CD4-positive, alpha-beta T cell treated with Interleukin-10 for 1 hour (primary cell): ENCODE results near the gene MEMO1.
"Not testable (repeated sequence)": the region's sequence is repeated elsewhere in the genome, so short reads cannot be mapped to it uniquely, and the experiment has no call there.

Source experiments
- DNase-seq: peaks from one replicate; pipeline ENCODE4 v3.0.0-alpha.2; 2020

MEMO1 gene

DNA sequence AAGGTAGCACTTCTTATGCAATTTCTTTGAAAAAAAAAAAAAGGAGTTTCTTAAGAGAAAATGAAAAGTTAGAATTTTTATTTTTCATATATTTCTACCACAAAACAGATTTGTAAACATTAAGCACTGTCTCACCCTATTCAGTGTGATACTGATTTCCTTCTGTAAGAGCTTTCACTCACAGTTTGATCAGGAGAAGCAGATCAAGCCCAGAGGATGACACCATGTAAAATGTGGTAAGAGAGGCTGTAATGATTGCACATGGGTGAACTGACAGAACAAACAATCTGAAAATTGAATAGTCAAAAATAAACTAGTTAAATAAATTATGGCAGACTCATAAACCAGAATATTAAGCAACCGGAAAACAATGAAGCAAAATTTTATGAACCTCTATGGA, 54.5 kb downstream of the MEMO1 start:
- no peak for DNase-seq

DNA sequence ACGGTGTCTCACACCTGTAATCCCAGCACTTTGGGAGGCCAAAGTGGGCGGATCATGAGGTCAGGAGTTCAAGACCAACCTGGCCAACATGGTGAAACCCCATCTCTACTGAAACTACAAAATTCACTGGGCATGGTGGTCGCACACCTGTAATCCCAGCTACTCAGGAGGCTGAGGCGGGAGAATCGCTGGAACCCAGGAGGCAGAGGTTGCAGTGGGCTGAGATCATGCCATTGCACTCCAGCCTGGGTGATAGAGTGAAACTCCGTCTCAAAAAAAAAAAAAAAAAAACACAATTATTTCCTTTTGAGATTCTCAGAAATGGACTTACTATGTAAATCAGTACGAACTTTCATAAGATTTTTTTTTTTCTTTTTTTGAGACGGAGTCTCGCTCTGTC, 57.7 kb downstream of the MEMO1 start:
- not testable (repeated sequence) for DNase-seq

DNA sequence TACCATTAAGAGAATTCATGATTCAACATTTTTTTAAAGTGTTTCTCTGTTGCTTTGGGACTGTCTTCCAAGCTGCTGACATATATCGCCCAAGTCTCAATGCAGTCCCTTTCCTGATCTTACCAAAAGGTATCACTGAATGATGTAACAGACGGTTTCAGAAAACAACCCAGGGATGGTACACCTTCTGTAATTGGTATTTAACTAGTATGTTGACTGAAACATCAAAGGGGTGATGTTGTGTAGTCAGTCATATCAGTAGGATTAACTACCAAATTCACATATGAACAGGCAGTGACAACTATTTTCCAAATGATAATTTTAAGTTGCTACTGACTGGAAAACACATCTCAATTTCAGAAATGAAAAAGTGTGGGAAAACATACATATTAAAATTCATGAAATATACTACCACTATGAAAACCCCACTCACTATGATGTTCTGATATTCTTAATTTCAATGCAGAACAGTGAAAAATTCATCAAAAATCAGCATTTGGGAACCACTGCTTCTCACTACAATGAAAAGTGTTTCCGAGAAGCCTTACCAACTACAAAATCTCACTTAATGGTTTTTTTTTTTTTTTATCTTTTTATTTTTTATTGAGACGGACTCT, 59.8 kb downstream of the MEMO1 start:
- DNase-seq = no peak

DNA sequence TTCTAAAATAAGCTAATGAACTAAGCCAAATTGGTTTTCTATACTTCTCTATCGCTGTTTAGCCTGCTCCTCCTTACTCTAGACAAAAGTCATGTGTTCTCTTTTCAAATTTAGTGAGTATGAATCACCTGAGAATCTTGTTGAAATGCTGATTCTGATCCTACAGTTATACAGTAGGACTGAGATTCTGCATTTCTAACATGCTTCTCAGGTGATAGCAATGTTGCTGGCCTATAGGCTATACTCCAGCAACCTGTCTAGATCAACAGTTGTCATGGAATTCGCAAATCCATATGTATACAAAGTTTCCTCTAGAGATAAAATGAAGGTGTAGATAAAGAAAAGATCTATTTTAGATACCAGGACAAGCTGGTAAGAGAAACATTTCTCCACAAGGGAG, 62.9 kb downstream of the MEMO1 start:
- no peak for DNase-seq

DNA sequence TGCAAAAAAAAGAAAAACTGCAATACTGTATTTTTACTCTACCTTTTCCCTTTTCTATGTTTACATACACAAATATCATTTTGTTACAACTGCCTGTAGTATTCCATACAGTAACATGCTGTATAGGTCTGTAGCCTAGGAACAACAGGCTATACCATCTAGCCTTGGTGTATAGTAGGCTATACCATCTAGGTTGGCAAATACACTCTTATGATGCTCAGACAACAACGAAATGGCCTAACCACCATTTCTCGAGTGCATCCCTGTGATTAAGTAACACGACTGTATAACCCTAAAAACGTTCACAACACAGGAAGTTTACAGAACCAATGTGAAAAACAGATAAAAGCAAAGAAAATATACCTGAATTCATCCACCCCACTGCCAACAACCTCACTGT, 64.0 kb downstream of the MEMO1 start:
- no peak for DNase-seq

DNA sequence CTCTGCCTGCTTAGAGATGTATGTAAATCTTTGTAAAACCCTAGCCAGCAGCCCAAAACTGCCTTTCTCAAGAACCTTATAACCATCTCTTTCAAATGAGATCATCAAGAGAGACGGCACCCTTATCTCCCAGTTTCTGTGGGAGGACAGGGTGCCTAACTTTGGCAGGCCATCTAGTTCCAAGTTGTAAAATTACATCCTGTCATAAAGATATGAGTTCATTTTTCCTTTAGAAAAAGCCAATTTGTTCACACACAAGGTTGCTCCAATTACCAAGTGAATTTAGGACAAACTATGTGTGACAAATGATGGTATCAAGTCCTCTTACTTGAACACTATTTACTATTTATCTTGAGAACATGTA, 65.3 kb downstream of the MEMO1 start:
- no peak for DNase-seq

DNA sequence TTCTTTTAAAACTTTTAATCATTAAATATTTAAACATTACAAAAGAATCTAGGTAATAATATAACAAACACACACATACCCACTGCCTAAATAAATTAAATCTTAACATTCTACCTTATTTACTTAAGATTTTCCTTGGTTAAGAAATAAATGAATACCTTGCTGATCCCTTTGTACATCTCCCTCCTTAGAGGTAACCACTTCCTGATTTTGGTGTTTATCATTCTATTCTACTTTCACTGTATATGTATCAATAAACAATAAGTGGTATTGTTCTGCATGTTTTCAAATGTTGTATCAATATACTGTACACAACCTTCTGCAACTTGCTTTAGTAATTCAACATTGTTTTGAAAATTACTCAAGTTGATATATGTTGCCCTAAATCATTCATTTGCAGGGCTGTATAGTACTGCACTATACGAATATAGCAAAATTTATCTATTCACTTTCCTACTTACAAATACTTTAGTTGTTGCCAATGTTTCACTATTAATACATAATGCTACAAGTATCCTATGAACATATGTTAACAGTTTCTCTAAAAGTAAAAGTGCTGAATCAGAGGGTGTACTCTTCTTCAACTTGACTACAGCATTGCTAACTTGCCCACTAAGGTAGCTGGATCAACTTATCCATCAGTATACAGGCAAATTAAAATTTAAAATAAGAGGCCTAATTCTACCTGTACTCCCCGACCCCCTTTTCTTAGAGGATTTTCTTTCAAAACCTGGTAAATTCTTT, 65.8 kb downstream of the MEMO1 start:
- no peak for DNase-seq

DNA sequence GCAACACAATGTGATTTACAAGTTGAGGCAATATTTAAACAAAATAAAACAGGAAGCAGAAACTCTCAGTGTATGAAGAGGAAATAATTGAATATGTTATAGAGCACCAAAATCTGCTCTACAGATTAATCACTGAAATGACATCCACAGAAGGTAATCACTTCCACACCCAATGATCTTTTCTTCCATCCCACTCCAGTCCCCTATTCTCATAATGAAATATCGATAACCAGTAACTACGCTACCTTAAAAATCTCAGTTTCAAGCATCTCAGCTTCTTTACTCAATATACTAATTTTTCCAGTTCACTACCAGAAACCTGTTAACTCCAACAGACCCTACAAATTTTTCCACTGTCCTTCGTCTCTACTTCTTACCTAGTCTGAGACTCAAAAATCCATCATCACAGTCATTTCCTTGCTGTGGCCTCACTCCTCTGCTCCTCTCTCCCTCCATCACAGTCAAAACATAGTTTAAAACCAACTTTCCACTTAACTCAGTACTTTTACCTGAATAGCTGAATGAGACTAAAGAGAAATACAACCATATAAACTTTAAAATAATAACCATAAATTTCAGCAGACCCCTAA, 67.1 kb downstream of the MEMO1 start:
- DNase-seq = no peak

DNA sequence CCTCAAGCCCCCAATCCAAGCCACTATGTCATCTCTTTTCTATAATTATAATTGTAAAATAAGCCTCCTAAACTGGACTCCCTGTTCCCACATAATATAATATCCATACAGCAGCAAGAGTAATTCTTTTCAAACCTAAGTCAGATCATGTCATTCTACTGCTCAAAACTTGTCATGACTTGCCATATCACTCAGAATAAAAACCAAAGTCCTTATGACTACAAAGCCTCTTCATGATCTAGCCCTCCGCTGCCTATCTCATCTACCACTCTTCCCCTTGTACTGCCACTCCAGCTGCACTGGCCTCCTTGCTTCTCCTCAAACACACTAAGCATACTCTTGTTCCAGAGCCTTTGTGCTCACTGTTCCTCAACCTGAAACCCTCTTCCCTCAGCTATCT, 69.9 kb downstream of the MEMO1 start:
- no peak for DNase-seq

DNA sequence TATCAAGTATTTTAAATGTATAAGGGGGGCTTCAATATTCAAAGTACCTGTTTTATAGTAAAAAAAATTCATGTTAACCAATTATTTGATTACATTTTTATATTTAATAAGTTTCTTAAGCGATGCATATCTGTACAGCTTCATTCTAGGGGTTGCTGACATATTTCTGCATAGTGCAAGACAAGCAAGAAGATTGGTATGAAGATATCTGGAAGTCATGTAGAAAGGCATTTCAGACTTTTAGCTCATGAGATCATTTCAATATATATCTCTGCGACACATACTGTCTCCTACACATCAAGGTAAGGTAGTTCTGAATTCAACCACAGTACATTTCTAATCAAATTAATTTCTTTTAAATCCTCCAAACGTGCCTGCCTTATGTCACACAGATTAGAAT, 73.1 kb downstream of the MEMO1 start:
- no peak for DNase-seq

DNA sequence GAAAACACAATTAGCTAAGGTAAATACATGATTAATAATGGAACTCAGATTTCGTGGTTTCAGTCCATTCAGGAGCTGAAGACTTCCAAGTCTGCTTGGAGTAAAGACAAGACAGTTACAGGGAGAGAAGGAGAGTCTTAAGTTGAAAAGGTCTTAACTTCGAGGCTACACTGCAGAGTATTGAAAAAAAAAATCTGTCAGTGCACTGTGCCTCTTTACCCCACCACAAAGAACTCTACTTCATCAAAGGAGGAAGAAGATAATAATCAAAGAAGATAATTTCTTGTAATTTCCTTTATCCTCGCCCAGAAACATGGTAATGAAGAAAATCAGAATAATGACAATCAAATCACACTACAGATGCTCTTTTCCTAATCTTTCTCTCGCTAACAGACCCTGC, 75.4 kb downstream of the MEMO1 start:
- DNase-seq = no peak

DNA sequence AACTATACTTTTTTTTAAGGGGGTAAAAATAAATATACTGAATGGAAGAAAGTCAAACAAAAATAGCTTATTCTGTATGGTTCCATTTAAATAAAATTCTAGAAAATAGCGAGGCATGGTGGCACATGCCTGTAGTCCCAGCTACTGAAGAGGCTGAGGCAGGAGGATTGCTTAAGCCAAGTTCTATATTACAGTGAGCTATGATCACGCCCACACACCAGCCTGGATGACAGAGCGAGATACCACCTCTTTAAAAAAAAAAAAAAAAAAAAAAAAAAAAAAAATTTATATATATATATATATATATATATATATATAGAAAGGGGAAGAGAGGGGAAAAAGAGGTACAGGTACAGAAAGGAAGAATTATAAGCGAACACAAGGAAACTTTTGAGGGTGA, 77.7 kb downstream of the MEMO1 start:
- no peak for DNase-seq

DNA sequence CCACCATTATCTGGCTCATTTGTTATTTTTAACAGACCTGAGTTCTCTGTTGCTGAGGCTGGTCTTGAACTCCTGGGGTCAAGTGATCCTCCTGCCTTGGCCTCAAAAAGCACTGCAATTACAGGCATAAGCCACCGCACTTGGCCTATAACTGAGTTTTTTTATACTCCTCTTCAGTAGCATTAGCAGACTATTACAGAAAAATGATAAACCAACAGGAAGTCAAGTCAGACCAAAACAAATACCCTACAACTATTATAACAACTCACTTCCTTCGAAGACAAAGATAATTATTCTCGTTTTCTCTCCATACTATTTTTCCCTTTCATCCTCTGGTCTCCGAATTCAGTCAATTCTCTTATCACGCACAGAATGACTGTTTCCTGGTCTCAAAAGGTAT, 78.2 kb downstream of the MEMO1 start:
- DNase-seq = no peak

DNA sequence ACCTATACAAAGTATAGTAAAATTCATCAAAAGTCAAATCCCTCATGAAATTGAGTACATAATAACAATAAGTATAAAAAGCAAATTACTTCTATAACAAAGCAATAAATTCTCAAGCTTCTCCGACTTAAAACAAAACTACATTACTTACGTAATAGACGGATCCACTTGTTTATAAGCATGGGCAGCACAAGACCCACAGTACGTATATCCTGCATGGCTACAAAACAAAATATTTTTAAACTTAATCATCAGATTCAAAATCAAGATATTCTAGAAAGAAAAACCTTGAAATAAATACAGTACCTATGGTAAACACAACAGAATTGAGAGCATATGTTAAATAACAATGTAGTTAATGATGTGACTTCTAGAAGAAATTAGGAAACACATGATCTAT, 78.9 kb downstream of the MEMO1 start:
- DNase-seq = no peak

DNA sequence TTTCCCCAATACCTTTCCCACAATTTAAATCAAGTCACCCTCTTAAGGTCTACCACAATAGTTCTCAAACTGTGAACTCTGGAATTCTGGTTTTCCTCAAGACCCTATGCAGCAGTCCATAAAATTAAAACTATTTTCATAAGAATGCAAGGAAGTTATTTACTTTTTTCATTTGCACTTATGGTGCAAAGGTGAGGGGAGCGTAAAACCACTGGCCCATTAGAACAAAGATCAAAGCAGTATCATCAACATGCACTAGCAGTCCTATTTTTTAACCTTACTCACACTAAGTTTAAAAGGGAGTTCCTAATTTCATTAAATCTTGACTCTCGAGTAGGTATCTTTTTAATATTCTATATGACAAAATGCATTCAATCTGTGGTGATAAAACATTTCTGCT, 85.3 kb downstream of the MEMO1 start:
- no peak for DNase-seq

DNA sequence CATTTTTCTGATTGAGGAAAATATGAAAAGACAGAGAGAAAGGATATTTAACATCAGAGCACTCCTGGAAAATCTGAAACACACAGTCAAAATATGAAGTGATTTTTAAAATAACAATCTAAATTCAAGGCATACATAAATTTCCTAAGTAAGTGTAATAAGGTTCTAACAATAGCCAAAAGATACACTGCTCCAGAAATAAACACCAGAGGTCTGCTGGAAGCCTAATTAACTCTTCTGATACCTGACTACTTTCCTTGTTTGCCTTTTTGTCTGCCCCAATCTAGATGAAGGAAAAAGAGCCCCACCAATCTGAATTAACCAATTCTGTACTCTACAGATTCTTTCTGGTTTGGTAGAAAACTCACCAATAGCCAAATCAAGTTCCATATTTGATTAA, 87.1 kb downstream of the MEMO1 start:
- DNase-seq = no peak

DNA sequence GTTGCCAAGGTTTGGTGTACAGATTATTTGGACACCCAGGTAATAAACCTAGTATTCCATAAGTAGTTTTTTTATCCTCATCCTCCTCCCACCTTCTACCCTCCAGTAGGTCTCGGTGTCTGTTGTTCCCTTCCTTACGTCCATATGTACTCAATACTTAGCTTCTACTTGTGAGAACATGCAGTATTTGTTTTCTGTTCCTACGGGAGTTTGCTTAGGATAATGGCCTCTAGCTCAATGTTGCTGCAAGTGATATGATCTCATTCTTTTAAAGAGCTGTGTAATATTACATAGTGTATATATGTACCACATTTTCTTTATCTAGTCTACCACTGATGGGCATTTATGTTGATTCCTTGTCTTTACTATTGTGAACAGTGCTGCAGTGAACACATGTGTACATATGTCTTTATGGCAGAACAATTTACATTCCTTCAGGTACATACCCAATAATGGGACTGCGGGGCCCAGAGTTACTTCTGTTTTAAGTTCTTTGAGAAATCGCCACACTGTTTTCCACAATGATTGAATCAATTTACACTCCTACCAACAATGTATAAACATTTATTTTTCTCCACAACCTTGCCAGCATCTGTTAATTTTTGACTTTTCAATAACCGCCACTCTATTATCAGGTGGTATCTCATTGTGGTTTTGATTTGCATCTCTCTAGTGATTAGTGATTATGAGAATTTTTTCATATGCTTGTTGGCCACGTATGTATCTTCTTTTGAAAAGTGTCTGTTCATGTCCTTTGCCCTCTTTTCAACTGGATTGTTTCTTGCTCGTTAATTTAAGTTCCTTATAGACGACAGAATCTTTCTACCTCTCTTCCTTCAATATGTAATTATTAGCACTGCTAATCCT, 88.0 kb downstream of the MEMO1 start:
- DNase-seq = no peak

DNA sequence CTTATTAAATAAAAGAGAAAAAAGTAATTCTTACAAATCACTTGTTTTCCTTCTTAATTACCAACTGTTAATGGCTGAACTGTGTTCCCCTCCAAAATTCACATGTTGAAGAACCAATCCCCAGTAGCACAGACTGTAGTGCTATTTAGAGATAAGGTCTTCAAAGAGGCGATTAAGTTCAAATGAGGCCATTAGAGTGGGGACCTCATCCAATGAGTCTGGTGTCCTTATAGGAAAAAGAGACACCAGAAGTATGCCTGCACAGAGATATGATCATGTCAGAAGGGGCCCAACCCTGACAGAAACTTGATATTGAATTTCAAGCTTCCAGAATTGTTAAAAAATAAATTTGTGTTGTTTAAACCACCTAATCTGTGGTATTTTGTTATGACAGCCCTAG, 89.8 kb downstream of the MEMO1 start:
- DNase-seq = no peak

DNA sequence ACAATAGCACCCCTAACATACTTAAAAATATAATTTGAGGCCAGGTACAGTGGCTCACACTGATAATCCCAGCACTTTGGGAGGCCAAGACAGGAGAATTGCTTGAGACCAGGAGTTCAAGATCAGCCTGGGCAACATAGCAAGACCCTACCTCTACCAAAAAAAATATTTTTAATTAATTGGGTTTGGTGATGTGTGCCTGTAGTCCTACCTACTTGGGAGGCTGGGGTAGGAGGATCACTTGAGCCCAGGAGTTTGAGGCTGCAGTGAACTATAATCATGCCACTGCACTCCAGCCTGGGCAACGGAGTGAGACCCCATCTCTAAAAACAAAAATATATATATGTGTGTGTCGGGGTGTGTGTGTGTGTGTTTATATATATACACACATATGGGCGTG, 91.3 kb downstream of the MEMO1 start:
- DNase-seq = no peak

DNA sequence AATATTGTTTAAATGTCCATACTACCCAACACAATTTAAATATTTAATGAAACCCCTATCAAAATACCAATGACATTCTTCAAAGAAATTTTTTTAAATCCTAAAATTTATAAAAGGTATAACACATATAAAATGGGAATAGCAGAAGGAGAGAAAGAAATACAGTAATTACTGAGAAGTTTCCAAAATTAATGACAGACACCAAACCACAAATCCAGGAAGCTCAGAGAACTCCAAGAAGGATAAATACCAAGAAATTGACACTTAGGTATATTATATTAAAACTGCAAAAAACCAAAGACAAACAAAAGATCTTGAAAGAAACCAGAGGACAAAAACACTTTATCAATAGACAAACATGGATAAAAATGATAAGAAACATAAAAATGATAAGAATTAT, 101.1 kb downstream of the MEMO1 start:
- DNase-seq = no peak

DNA sequence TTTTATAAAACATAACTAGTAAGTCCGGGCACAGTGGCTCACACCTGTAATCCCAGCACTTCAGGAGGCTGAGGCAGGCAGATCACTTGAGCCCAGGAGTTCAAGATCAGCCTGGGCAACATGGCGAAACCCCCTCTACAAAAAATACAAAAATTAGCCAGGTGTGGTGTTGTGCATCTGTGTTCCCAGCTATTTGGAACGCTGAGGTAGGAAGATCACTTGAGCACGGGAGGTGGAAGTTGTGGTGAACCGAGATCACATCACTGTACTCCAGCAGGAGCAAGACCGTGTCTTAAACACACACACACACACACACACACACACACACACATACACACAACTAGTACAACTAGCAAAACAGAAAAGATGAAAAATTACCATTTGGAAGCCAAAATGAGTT, 103.3 kb downstream of the MEMO1 start:
- not testable (repeated sequence) for DNase-seq

DNA sequence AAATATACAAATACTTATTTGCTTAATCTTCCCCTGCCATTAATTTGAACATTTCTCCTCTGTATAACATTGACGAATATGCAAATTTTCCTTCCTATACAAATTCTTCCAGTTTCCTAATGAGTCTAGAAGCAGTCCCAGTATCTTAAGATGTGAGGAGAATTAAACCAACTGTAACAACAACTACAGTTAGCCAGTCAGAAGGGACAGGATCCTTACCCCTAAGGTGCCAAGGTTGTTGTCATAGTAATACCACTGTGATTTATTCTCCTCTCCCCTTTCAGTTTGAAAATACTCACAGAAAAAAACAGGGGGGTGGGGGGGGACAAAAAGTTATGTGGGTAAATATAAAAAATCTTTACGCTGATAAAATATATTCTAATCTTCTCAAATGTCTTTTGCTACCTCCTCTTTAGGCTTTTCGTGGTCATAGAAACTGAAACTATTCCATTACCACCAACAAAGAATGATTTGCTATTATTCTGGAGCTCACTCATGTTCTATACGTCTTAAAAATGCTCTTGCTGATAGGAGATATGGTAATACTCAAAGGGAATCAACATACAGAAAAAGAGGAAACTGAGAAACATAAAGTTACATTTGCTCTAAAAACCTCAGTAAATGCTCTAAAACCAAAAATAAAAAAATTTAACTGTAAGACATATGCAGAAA, 107.6 kb downstream of the MEMO1 start:
- no peak for DNase-seq

DNA sequence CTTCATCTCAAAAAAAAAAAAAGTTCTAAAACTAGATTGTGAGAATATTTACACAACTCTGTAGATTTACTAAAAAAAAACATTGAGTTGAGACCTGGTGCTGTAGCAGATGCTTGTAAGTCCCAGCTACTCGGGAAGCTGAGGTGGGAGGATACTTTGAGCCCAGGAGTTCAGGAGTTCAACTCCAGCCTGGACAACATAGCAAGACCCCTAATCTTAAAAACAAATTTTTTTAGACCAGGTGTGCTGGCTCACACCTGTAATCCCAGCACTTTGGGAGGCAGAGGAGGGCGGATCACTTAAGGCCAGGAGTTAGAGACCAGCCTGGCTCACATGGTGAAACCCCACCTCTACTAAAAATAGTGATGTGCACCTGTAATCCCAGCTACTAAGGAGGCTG, 108.9 kb downstream of the MEMO1 start:
- no peak for DNase-seq
